ENCODE measurements around the gene SDF4.

- no peak for TF ChIP-seq CTCF (conservative IDR thresholded peaks at IDR 0.05 in 1 of 2, IDR thresholded peaks at IDR 0.05 in 1 of 2; ENCODE audit: extremely low read depth in 1 of 2, insufficient read depth in 1 of 2, low read depth in 1 of 2, low read length in 2 of 2)
- TF ChIP-seq EZH2 (IDR thresholded peaks at IDR 0.05; ENCODE audit: borderline replicate concordance, low read length) = no peak
These were observed 8.5 kb downstream of the SDF4 start for GRCh38 chr1:1223321-1223720.
